SK-N-SH treated with all-trans-retinoic acid at 6 μM for 48 hours (cell line): ENCODE measurements around the gene PDCD1.

Experiments used
- ATAC-seq: fragments of 200-7000 bp; cut with Tn5 transposase; 3 replicates; pipeline ENCODE4 v1.9.1; 2020; ENCODE audit warnings: mild to moderate bottlenecking, moderate library complexity
- ARNTL ChIP-seq: fragments of 450-650 bp; formaldehyde crosslinking; IDR thresholded peaks from 2 replicates; pipeline ENCODE4 v1.5.0; 2020; ENCODE audit warnings: low read depth, mild to moderate bottlenecking, moderate library complexity, borderline replicate concordance
- BACH2 ChIP-seq: fragments of 250-450 bp; sonication (Bioruptor Pico); IDR thresholded peaks from 2 replicates; pipeline ENCODE4 v1.9.0; 2021; ENCODE audit warnings: mild to moderate bottlenecking, borderline replicate concordance
- CSDC2 ChIP-seq: fragments of 250-450 bp; sonication (Bioruptor Pico); IDR thresholded peaks from 2 replicates; pipeline ENCODE4 v1.5.0; 2020; ENCODE audit warnings: mild to moderate bottlenecking, moderate library complexity
- ESRRG ChIP-seq: fragments of 250-450 bp; sonication (Bioruptor Pico); IDR thresholded peaks from 2 replicates; pipeline ENCODE4 v1.6.1; 2021; ENCODE audit warnings: mild to moderate bottlenecking
- GLIS3 ChIP-seq: fragments of 250-450 bp; sonication (Bioruptor Pico); IDR thresholded peaks from 2 replicates; pipeline ENCODE4 v1.5.0; 2020; ENCODE audit warnings: mild to moderate bottlenecking, moderate library complexity
- ISL1 ChIP-seq: fragments of 250-450 bp; sonication (Bioruptor Pico); IDR thresholded peaks from 2 replicates; pipeline ENCODE4 v2.1.2; 2022; ENCODE audit warnings: mild to moderate bottlenecking, moderate library complexity
- OSR1 ChIP-seq: fragments of 250-450 bp; sonication (Bioruptor Pico); IDR thresholded peaks from 2 replicates; pipeline ENCODE4 v1.8.0; 2022; ENCODE audit warnings: moderate library complexity, mild to moderate bottlenecking, inconsistent platforms
- PPARA ChIP-seq: fragments of 250-450 bp; sonication (Bioruptor Pico); IDR thresholded peaks from 2 replicates; pipeline ENCODE4 v1.5.0; 2020; ENCODE audit warnings: mild to moderate bottlenecking, borderline replicate concordance
- RARB ChIP-seq: fragments of 250-450 bp; sonication (Bioruptor Pico); IDR thresholded peaks from 2 replicates; pipeline ENCODE4 v1.8.0; 2021; ENCODE audit warnings: mild to moderate bottlenecking, moderate library complexity
- SNAI2 ChIP-seq: fragments of 250-450 bp; sonication (Bioruptor Pico); IDR thresholded peaks from 2 replicates; pipeline ENCODE4 v1.5.0; 2020; ENCODE audit warnings: mild to moderate bottlenecking, moderate library complexity
- TCF4 ChIP-seq: fragments of 250-450 bp; sonication (Bioruptor Pico); IDR thresholded peaks from 2 replicates; pipeline ENCODE4 v1.8.0; 2021; ENCODE audit warnings: mild to moderate bottlenecking, moderate library complexity, borderline replicate concordance
- TOX ChIP-seq: fragments of 250-450 bp; sonication (Bioruptor Pico); IDR thresholded peaks from 2 replicates; pipeline ENCODE4 v1.8.0; 2021; ENCODE audit warnings: mild to moderate bottlenecking, moderate library complexity, borderline replicate concordance
- ZFP3 ChIP-seq: fragments of 250-450 bp; sonication (Bioruptor Pico); IDR thresholded peaks from 2 replicates; pipeline ENCODE4 v1.5.0; 2020; ENCODE audit warnings: mild to moderate bottlenecking, moderate library complexity
- ZFP30 ChIP-seq: fragments of 450-650 bp; formaldehyde crosslinking; IDR thresholded peaks from 2 replicates; pipeline ENCODE4 v1.5.0; 2022; ENCODE audit warnings: mild to moderate bottlenecking, moderate library complexity
- ZNF565 ChIP-seq: fragments of 450-650 bp; formaldehyde crosslinking; conservative IDR thresholded peaks from 2 replicates; pipeline ENCODE4 v1.5.0; 2020; ENCODE audit warnings: low read depth, mild to moderate bottlenecking, moderate library complexity
- ZNF70 ChIP-seq: fragments of 450-650 bp; formaldehyde crosslinking; IDR thresholded peaks from 2 replicates; pipeline ENCODE4 v1.5.0; 2020; ENCODE audit warnings: mild to moderate bottlenecking, moderate library complexity
- TF ChIP-seq, protein P1 (sequence below): fragments of 250-450 bp; sonication (Bioruptor Pico); IDR thresholded peaks from 2 replicates; pipeline ENCODE4 v1.5.0; 2020; ENCODE audit warnings: mild to moderate bottlenecking, moderate library complexity
- TF ChIP-seq, protein P2 (sequence below): fragments of 250-450 bp; sonication (Bioruptor Pico); IDR thresholded peaks from 2 replicates; pipeline ENCODE4 v1.5.1; 2020; ENCODE audit warnings: low read depth, mild to moderate bottlenecking, moderate library complexity
- TF ChIP-seq, protein P3 (sequence below): fragments of 250-450 bp; sonication (Bioruptor Pico); IDR thresholded peaks from 2 replicates; pipeline ENCODE4 v1.8.0; 2021; ENCODE audit warnings: low read depth, mild to moderate bottlenecking, moderate library complexity, borderline replicate concordance
- TF ChIP-seq, protein P4 (sequence below): fragments of 250-450 bp; sonication (Bioruptor Pico); IDR thresholded peaks from 2 replicates; pipeline ENCODE4 v1.5.1; 2021; ENCODE audit warnings: mild to moderate bottlenecking, moderate library complexity

Gene PDCD1

DNA sequence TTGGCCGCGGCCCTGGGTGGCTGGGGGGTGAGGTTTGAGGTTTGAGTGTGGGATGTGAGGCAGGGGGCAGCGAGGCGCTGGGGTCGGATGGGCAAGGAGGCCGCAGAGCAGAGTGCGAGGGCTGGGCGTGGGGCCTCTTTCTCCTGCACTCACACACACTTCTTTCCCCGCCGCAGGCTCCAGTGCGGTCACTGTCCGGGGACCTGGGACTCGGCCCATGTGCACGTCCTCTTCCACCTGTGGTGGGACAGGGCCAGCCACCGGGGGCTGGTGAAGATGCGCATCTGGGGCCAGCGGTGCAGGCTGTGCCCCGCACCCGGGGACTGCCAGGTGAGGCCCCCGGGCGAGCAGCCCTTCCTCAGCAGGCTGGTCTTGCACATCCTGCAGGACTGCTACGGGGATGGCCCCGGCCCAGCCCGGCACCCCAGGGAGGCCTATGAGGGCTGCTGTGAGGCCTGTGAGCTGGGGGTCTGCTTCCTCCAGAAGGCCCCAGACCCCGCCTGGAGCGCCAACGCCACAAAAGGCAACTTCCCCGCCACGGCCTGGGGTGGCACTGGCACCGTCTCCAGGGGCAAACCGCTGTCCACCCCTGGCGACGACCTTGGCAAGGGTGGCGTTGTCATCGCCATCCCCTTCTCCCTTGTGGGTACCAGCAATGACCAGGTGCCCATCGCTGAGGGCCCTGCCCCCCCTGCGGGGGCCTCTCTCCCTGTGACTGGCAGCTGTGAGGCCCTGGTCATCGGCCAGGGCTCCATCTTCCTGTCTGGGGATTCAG lies 13.0 kb upstream of the PDCD1 start:
- TF ChIP-seq ISL1 (CRISPR knock-in tag) (no peak), CSDC2 (CRISPR knock-in tag) (no peak), ZNF70 (no peak), ESRRG (CRISPR knock-in tag) (no peak), TOX (no peak), ZFP3 (CRISPR knock-in tag) (no peak), SNAI2 (CRISPR knock-in tag) (no peak), OSR1 (no peak), GLIS3 (CRISPR knock-in tag) (no peak), TCF4 (no peak), PPARA (CRISPR knock-in tag) (no peak), RARB (no peak), ZFP30 (CRISPR knock-in tag) (no peak), BACH2 (CRISPR knock-in tag) (no peak)
- TF ChIP-seq, protein P1, sequence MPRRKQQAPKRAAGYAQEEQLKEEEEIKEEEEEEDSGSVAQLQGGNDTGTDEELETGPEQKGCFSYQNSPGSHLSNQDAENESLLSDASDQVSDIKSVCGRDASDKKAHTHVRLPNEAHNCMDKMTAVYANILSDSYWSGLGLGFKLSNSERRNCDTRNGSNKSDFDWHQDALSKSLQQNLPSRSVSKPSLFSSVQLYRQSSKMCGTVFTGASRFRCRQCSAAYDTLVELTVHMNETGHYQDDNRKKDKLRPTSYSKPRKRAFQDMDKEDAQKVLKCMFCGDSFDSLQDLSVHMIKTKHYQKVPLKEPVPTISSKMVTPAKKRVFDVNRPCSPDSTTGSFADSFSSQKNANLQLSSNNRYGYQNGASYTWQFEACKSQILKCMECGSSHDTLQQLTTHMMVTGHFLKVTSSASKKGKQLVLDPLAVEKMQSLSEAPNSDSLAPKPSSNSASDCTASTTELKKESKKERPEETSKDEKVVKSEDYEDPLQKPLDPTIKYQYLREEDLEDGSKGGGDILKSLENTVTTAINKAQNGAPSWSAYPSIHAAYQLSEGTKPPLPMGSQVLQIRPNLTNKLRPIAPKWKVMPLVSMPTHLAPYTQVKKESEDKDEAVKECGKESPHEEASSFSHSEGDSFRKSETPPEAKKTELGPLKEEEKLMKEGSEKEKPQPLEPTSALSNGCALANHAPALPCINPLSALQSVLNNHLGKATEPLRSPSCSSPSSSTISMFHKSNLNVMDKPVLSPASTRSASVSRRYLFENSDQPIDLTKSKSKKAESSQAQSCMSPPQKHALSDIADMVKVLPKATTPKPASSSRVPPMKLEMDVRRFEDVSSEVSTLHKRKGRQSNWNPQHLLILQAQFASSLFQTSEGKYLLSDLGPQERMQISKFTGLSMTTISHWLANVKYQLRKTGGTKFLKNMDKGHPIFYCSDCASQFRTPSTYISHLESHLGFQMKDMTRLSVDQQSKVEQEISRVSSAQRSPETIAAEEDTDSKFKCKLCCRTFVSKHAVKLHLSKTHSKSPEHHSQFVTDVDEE = no peak
- TF ChIP-seq, protein P2, sequence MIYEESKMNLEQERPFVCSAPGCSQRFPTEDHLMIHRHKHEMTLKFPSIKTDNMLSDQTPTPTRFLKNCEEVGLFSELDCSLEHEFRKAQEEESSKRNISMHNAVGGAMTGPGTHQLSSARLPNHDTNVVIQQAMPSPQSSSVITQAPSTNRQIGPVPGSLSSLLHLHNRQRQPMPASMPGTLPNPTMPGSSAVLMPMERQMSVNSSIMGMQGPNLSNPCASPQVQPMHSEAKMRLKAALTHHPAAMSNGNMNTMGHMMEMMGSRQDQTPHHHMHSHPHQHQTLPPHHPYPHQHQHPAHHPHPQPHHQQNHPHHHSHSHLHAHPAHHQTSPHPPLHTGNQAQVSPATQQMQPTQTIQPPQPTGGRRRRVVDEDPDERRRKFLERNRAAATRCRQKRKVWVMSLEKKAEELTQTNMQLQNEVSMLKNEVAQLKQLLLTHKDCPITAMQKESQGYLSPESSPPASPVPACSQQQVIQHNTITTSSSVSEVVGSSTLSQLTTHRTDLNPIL (CRISPR knock-in tag) = no peak
- TF ChIP-seq, protein P3, sequence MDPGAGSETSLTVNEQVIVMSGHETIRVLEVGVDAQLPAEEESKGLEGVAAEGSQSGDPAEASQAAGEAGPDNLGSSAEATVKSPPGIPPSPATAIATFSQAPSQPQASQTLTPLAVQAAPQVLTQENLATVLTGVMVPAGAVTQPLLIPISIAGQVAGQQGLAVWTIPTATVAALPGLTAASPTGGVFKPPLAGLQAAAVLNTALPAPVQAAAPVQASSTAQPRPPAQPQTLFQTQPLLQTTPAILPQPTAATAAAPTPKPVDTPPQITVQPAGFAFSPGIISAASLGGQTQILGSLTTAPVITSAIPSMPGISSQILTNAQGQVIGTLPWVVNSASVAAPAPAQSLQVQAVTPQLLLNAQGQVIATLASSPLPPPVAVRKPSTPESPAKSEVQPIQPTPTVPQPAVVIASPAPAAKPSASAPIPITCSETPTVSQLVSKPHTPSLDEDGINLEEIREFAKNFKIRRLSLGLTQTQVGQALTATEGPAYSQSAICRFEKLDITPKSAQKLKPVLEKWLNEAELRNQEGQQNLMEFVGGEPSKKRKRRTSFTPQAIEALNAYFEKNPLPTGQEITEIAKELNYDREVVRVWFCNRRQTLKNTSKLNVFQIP (CRISPR knock-in tag) = no peak
- TF ChIP-seq, protein P4, sequence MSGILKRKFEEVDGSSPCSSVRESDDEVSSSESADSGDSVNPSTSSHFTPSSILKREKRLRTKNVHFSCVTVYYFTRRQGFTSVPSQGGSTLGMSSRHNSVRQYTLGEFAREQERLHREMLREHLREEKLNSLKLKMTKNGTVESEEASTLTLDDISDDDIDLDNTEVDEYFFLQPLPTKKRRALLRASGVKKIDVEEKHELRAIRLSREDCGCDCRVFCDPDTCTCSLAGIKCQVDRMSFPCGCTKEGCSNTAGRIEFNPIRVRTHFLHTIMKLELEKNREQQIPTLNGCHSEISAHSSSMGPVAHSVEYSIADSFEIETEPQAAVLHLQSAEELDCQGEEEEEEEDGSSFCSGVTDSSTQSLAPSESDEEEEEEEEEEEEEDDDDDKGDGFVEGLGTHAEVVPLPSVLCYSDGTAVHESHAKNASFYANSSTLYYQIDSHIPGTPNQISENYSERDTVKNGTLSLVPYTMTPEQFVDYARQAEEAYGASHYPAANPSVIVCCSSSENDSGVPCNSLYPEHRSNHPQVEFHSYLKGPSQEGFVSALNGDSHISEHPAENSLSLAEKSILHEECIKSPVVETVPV (CRISPR knock-in tag) = no peak
- TF ChIP-seq, all 23 proteins: peak for 0
- ATAC-seq = no peak

DNA sequence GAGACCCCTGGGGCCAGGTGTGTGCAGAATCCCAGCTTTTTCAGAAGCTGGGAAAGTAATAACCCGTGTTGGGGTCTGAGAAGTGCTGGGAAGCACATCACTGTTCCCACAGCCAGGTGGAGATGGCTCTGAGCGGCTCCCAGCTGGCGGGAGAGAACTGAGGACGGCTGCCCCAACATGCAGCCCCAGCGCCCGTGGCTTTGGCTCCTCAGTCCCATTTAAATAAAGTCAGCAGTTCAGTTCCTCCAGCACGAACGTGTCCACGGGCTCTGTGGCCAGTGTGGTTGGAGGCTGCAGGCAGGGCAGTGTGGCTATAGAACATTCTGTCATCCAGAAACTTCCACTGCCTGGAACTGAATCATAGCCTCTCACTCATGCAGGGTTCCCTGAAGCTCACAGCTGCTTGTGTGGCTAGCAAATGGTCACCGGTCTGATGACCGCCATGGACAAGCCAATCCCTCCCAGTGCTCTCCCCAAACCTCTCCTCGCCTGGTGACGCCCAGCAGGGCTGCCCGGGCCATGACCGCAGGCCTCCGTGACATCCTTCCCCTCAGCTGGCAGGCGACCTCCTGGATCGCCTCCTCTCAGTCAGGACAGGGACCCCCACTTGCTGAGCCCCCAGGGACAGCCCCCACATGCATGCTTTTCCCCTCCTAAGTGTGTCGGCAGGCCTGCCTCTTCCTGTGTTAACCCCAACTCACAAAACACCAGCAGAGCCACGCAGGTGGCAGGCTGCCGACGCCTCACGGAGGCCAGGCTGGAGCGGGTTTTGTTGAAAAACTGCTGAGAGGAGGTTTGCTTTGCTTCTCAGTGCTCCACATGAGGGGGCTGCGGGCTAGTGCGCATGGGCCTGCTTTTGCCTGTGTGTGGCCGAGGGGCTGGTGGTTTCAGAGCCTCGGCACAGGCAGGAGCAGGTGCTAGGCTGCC lies 12.2 kb upstream of the PDCD1 start:
- no peak for ATAC-seq
- no peak for TF ChIP-seq ZNF70
- TF ChIP-seq ARNTL (CRISPR knock-in tag) = no peak
- no peak for TF ChIP-seq ZFP30 (CRISPR knock-in tag)
- no peak for TF ChIP-seq RARB
- TF ChIP-seq ZNF565 (CRISPR knock-in tag) = no peak
- no peak for TF ChIP-seq OSR1
- no peak for TF ChIP-seq BACH2 (CRISPR knock-in tag)
- TF ChIP-seq, protein P4 (CRISPR knock-in tag) = no peak
- TF ChIP-seq ESRRG (CRISPR knock-in tag) = no peak
- TF ChIP-seq, protein P2 (CRISPR knock-in tag) = no peak
